Kidney (tissue), 14 donors: Measurements from ENCODE around the gene F12. TPM values are rescaled to one million over a fixed set of nuclear protein-coding genes. Genes with fewer than 3 reads are reported as not detected.
A peak's percentile ranks its signal among the peaks of the same experiment; 100 is the strongest.

Source experiments
- DNase-seq, 5 donors: peaks; one replicate each; pipeline ENCODE4 v3.0.0-alpha.2; 2013 to 2020
- FAIRE-seq: peaks from 2 replicates; lab custom pipeline; 2012; peaks lifted over from hg19 to GRCh38; lab: Jason Lieb, UNC
- H3K27ac ChIP-seq, 2 donors: one replicate each; pipeline ENCODE4 v1.7.0; 2013; ENCODE audit warnings: low read depth in 2 of 2, low read length in 2 of 2, inconsistent platforms in 1 of 2
- H3K27me3 ChIP-seq: one replicate; pipeline ENCODE4 v1.7.1; 2013; ENCODE audit warnings: low read length, inconsistent platforms; ENCODE audit not compliant: control insufficient read depth, insufficient read depth
- H3K36me3 ChIP-seq, 3 donors: one replicate each; pipeline versions ENCODE4 v1.7.0 to v1.7.1; 2013; ENCODE audit warnings: low read length in 3 of 3, control low read depth in 1 of 3, inconsistent platforms in 1 of 3; ENCODE audit not compliant: insufficient read depth in 3 of 3, control insufficient read depth in 2 of 3
- H3K4me1 ChIP-seq, 3 donors: one replicate each; pipeline versions ENCODE4 v1.7.0 to v1.7.1; 2013; ENCODE audit warnings: low read length in 3 of 3, inconsistent platforms in 1 of 3, low read depth in 1 of 3; ENCODE audit not compliant: control insufficient read depth in 2 of 3, insufficient read depth in 2 of 3
- H3K4me3 ChIP-seq, 3 donors: one replicate each; pipeline versions ENCODE4 v1.7.0 to v1.8.1; 2013; ENCODE audit warnings: low read length in 3 of 3, control low read depth in 1 of 3, inconsistent platforms in 1 of 3
- H3K9ac ChIP-seq, 3 donors: one replicate each; pipeline versions ENCODE4 v1.7.0 to v1.7.1; 2013; ENCODE audit warnings: low read length in 3 of 3, control low read depth in 1 of 3, inconsistent platforms in 1 of 3
- H3K9me3 ChIP-seq, 3 donors: one replicate each; pipeline versions ENCODE4 v1.7.0 to v1.7.1; 2013; ENCODE audit warnings: low read length in 3 of 3, control low read depth in 1 of 3, inconsistent platforms in 1 of 3; ENCODE audit not compliant: control insufficient read depth in 2 of 3, insufficient read depth in 1 of 3
- intact Hi-C: fragments of 100-400 bp; cut with DNase I; formaldehyde crosslinking; loops from one replicate; pipeline ENCODE4 v1.11.1; 2022
- polyA plus RNA-seq: library from polyadenylated mRNA; stranded (reverse); fragments of 350-450 nt; fragmentation: Illumina TruSeq; extraction: RNeasy Lipid Tissue Mini Kit (QIAGEN cat#74804); gene quantifications from one replicate; pipeline ENCODE4 v1.2.3, GENCODE V29; 2014; ENCODE audit warnings: low read depth, low replicate concordance; ENCODE audit not compliant: insufficient read depth
- total RNA-seq: library from RNA; stranded (reverse); fragmentation: NEBNext Ultra II Directional; extraction: Animal tissue kit (Norgen Biotek cat#: 25700); gene quantifications from one replicate; pipeline ENCODE4 v1.2.1, GENCODE V29; 2021
- TF ChIP-seq, protein P1 (sequence below): IDR thresholded peaks from 3 replicates; pipeline ENCODE4 v1.5.1; 2012; ENCODE audit warnings: mild to moderate bottlenecking, moderate library complexity, borderline replicate concordance; ENCODE audit not compliant: insufficient read depth; ENCODE audit errors: extremely low read depth
- donor health status: control.
- donor health status: control.
- donor health status: control.
- donor health status: control.
- donor health status: control.
- donor health status: DM: yes; HTN: yes; CAD: no.
- donor health status: Normal renal cell carcinoma (clear cell type).

F12 gene
- total and polyA plus RNA-seq, 2 donors from 2014 or later: 3.1 to 4.2 TPM

DNA sequence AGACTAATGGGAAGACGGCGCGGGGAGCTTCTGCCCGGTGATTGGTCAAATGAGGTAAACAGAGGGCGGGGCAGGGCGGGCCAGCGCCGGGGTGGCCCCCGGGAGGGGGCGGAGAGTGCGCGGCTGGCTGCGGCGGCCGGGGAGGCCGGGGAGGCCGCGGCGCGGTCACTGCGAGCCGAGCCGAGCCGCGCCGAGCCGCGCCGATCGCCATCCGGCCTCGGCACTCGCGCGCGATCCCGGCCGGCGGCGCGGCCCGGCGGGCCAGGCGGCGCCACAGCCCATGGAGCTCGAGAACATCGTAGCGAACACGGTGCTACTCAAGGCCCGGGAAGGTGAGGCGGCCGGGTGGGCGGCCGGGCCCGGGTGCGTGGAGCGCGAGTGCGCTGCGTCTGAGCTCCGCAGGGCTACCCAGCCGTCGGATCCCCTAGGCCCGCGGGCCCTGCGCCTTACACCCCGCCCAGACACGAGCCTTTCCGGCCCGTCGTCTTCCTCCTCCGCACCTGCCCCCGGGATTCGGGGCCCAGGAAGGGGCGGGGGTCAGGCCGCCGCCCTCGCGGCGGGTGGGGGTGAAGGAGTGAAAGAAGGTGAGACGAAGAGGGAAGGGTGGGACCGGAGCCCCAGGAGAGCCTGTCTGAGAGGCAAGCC lies 17.3 kb upstream of the F12 start, which contains the start of gene GRK6:
Gene GRK6 (plus strand): TSS at position 111 of the 645 bp plus-strand sequence. CDS start 170 bp downstream, at position 281.
- Histone ChIP-seq H3K9ac (peak within 1 kb of the TSS; percentile 50 to 93 (median 62)), H3K4me1 (peaks cover 3 to 17% (median 16%) of the 10 kb centered on the region in 3 donors), H3K27ac (peak within 1 kb of the TSS; percentile 98), H3K27me3 (no peaks in the 10 kb centered on the region), H3K4me3 (peak within 1 kb of the TSS; percentile 71 to 80 (median 75)), H3K36me3 (peaks cover 0 to 2% (median 0%) of the 10 kb centered on the region in 3 donors), H3K9me3 (no peaks in the 10 kb centered on the region)
- intact Hi-C loops: no loop called here
- TF ChIP-seq, protein P1, sequence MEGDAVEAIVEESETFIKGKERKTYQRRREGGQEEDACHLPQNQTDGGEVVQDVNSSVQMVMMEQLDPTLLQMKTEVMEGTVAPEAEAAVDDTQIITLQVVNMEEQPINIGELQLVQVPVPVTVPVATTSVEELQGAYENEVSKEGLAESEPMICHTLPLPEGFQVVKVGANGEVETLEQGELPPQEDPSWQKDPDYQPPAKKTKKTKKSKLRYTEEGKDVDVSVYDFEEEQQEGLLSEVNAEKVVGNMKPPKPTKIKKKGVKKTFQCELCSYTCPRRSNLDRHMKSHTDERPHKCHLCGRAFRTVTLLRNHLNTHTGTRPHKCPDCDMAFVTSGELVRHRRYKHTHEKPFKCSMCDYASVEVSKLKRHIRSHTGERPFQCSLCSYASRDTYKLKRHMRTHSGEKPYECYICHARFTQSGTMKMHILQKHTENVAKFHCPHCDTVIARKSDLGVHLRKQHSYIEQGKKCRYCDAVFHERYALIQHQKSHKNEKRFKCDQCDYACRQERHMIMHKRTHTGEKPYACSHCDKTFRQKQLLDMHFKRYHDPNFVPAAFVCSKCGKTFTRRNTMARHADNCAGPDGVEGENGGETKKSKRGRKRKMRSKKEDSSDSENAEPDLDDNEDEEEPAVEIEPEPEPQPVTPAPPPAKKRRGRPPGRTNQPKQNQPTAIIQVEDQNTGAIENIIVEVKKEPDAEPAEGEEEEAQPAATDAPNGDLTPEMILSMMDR: no peak
- no peak for FAIRE-seq
- DNase-seq: peak; percentile 50 to 91 (median 76)

DNA sequence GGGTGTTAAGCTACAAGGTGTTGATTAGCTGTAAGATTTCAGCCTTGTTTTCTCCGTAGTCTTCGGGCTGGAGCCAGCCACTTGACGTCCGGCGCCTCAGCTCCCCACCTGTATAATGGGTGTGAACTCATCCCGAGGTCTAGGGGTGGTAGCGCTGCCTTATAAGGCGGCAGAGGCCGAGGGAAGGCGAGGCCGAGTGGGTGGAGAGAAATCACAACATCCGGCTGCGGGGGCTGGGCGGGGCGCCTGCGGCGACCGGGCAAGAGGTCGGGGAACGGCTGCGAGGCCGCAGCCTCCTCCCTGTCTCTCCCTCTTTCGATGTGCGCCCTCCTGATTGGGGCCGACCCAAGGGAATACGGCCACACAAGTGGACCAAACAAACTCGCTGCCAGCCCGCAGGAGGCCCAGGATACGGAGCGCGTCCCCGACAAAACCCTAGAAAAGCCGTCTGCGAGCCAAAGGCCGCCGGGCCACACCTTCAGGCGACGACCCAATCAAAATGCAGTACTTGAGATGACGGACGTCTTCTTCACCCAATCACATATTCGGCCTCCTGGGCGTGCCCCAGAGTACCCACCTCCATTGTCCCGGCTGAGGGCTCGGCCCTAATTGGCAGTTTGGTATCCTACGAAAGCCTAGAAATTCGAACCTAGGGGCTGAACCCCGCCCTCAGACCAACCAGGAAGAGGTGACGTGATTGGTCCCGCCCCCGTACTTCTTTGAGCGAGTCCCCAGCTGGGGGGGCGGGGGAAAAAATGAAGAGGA lies 16.6 kb upstream of the F12 start:
- intact Hi-C loops: no loop called here

DNA sequence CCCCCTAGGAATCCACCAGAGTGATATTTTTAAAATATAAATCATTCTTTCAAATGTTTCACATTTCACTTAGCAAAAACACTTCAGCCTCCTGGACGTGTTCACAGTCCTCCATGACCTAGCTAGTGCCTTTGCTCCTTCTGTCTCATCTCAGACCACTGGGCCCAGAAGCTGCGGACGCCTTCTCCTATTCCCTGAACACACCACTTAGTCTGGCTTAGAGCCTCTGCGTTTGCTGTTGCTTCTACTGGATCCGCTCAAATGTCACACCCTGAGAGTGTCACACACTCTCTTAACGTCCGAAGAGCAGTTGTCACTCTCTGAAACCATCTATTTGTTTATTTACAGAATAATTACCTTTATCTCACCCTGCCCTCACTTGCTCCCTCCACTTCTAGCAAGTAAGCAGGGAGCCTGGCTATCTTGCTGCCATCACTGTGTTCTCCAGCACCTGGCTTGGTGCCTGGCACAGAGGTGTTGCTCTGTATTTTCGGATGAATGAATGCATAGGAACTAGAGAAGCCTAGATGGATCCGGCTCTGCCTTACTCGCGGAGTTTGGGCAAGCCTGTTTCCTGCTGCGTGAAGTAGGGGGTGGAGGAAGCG lies 15.9 kb upstream of the F12 start:
- peak overlapping the region; percentile 69 to 75 (median 71) for H3K4me3 ChIP-seq

More for the DNA sequence above, 16.6 kb upstream of the F12 start:
- peak; percentile 98 for FAIRE-seq
- Histone ChIP-seq H3K4me1 (peaks cover 3 to 17% (median 16%) of the 10 kb centered on the region in 3 donors), H3K27ac (peak overlapping the region; percentile 98), H3K4me3 (peak overlapping the region; percentile 69 to 75 (median 71)), H3K36me3 (peaks cover 0 to 2% (median 0%) of the 10 kb centered on the region in 3 donors), H3K9me3 (no peaks in the 10 kb centered on the region), H3K9ac (peak overlapping the region; percentile 44 to 62 (median 61)), H3K27me3 (no peaks in the 10 kb centered on the region)
- TF ChIP-seq, protein P1: no peak
- peak; percentile 100 for DNase-seq

More for the DNA sequence above, 15.9 kb upstream of the F12 start:
- Histone ChIP-seq H3K9ac (peak overlapping the region; percentile 40 to 61 (median 44)), H3K27ac (peak overlapping the region; percentile 98), H3K4me1 (peaks cover 3 to 17% (median 16%) of the 10 kb centered on the region in 3 donors), H3K36me3 (peaks cover 0 to 2% (median 0%) of the 10 kb centered on the region in 3 donors), H3K9me3 (no peaks in the 10 kb centered on the region), H3K27me3 (no peaks in the 10 kb centered on the region)
- intact Hi-C loops: no loop called here
- TF ChIP-seq, protein P1: no peak
- FAIRE-seq (no peak), DNase-seq (no peak)
